Endothelial cell of umbilical vein (primary cell): Measurements from ENCODE around the gene PITX2. TPM values are rescaled to one million over a fixed set of nuclear protein-coding genes. Genes with fewer than 3 reads are reported as not detected.

Experiments
- BruUV-seq: library from RNA; stranded (reverse); fragments of 400-500 nt; replicated peaks from 2 replicates; lab custom pipeline; 2021; lab: Mats Ljungman, UMichigan
- CTCF ChIA-PET: fragments of 300-600, 350-600 bp; sonication (Branson Sonifier 250); formaldehyde crosslinking; loops from one replicate; lab custom pipeline; 2021; ENCODE audit warnings: antibody characterized with exemption, inconsistent platforms; lab: Charles Lee
- POLR2A ChIA-PET: fragments of 300-600, 350-600 bp; sonication (Branson Sonifier 250); formaldehyde crosslinking; loops from one replicate; lab custom pipeline; 2021; ENCODE audit warnings: antibody characterized with exemption, inconsistent platforms; lab: Charles Lee
- DNase-seq: peaks from one replicate; pipeline ENCODE4 v3.0.0-alpha.2; 2011; ENCODE audit warnings: low read depth, low spot score
- FAIRE-seq: peaks from 2 replicates; lab custom pipeline; 2011; peaks lifted over from hg19 to GRCh38; lab: Jason Lieb, UNC
- H2AFZ ChIP-seq: 2 replicates; pipeline ENCODE4 v1.6.0; 2012; ENCODE audit warnings: low read depth, low read length, control low read depth, inconsistent platforms
- H3K27ac ChIP-seq: 2 replicates; pipeline ENCODE4 v1.5.1; 2011; ENCODE audit warnings: low read depth, mild to moderate bottlenecking, control low read depth, low read length, moderate library complexity; ENCODE audit not compliant: insufficient read depth
- H3K27me3 ChIP-seq, 2 experiments: 2 replicates each; pipeline versions ENCODE4 v1.6.0 to v1.6.1; 2011; ENCODE audit warnings: low read length in 2 of 2, mixed read lengths in 1 of 2; ENCODE audit not compliant: control insufficient read depth in 2 of 2, insufficient read depth in 2 of 2
- H3K36me3 ChIP-seq, 2 experiments: 2 replicates in 1 of 2; 3 replicates in 1 of 2; pipeline ENCODE4 v1.5.1; 2011; ENCODE audit warnings: low read length in 2 of 2, mild to moderate bottlenecking in 1 of 2, moderate library complexity in 1 of 2; ENCODE audit not compliant: control insufficient read depth in 2 of 2, insufficient read depth in 2 of 2; ENCODE audit errors: extremely low read depth in 1 of 2
- H3K4me1 ChIP-seq: 3 replicates; pipeline ENCODE4 v1.5.1; 2011; ENCODE audit warnings: mild to moderate bottlenecking, low read length; ENCODE audit not compliant: control insufficient read depth, insufficient read depth; ENCODE audit errors: extremely low read depth
- H3K4me2 ChIP-seq: 2 replicates; pipeline ENCODE4 v1.6.1; 2011; ENCODE audit warnings: low read length, control low read depth, mixed read lengths; ENCODE audit not compliant: insufficient read depth
- H3K4me3 ChIP-seq, 3 experiments: fragments of 200-600 bp in 1 of 3; sonication (generic), shearing (Covaris generic) in 1 of 3; replicated peaks in 1 of 3; 2 replicates each; pipeline ENCODE4 v1.5.1; 2011 to 2016; ENCODE audit warnings: control low read depth in 3 of 3, low read length in 3 of 3, mild to moderate bottlenecking in 2 of 3, inconsistent platforms in 1 of 3, low read depth in 1 of 3, moderate library complexity in 1 of 3; ENCODE audit not compliant: insufficient read depth in 1 of 3
- H3K79me2 ChIP-seq: 2 replicates; pipeline ENCODE4 v1.6.0; 2012; ENCODE audit warnings: low read length, inconsistent platforms; ENCODE audit not compliant: control insufficient read depth, insufficient read depth
- H3K9ac ChIP-seq: replicated peaks from 2 replicates; pipeline ENCODE3; 2011; ENCODE audit warnings: low read length, control low read depth; ENCODE audit not compliant: insufficient read depth; ENCODE audit errors: extremely low read depth
- H3K9me1 ChIP-seq: replicated peaks from 3 replicates; pipeline ENCODE4 v1.6.0; 2011; ENCODE audit warnings: mild to moderate bottlenecking, low read length; ENCODE audit not compliant: control insufficient read depth, insufficient read depth; ENCODE audit errors: extremely low read depth
- H3K9me3 ChIP-seq: replicated peaks from 2 replicates; pipeline ENCODE4 v1.5.1; 2012; ENCODE audit warnings: low read length, inconsistent platforms; ENCODE audit not compliant: control insufficient read depth, insufficient read depth
- H4K20me1 ChIP-seq: replicated peaks from 2 replicates; pipeline ENCODE3; 2011; ENCODE audit warnings: mild to moderate bottlenecking, low read length; ENCODE audit not compliant: control insufficient read depth, insufficient read depth; ENCODE audit errors: extremely low read depth
- EZH2 ChIP-seq: IDR thresholded peaks from 2 replicates; pipeline ENCODE4 v1.6.1; 2012; ENCODE audit warnings: borderline replicate concordance, low read depth, mild to moderate bottlenecking, moderate library complexity, low read length, inconsistent platforms; ENCODE audit not compliant: severe bottlenecking
- FOS ChIP-seq: IDR thresholded peaks from 2 replicates; pipeline ENCODE4 v1.6.1; 2011; ENCODE audit warnings: mild to moderate bottlenecking, low read length, moderate library complexity, borderline replicate concordance; ENCODE audit not compliant: insufficient read depth
- POLR2A ChIP-seq: IDR thresholded peaks from 2 replicates; pipeline ENCODE4 v1.6.1; 2012; ENCODE audit warnings: low read depth, mild to moderate bottlenecking, control low read depth, low read length
- dilution Hi-C: fragments of 300-500 bp; cut with MboI; formaldehyde crosslinking; loops from one replicate; pipeline ENCODE4 v1.15.0; 2019; ENCODE audit warnings: low sequenced_read_pairs; ENCODE audit not compliant: extremely low pct_ligation_motif_present
- intact Hi-C: fragments of 100-400 bp; cut with micrococcal nuclease; formaldehyde crosslinking; loops from one replicate; pipeline ENCODE4 v1.10.0; 2022
- polyA plus RNA-seq, 4 experiments: library from polyadenylated mRNA; depleted of rRNA in 3 of 4; stranded (reverse) in 3 of 4; unstranded in 1 of 4; fragments of >200 nt; gene quantifications; 2 replicates each; pipeline versions ENCODE4 v1.2.1 to v1.2.3, GENCODE V29; 2011 to 2012; ENCODE audit warnings: missing spikeins in 1 of 4
- total RNA-seq: library from RNA; stranded (reverse); gene quantifications from 2 replicates; pipeline ENCODE4 v1.2.3, GENCODE V29; 2021

Gene PITX2
- total and polyA plus RNA-seq, 2 donors (not counting 3 experiments of a cell fraction or from before 2014, with no cell fraction given), result 0.04 to 0.31 TPM

GRCh38 chr4:110629214-110629754 is 6.4 kb upstream of the PITX2 start:
- peaks cover 92 to 93% of the 10 kb centered on the region in 2 experiments for H3K27me3 ChIP-seq
- no peaks in the 10 kb centered on the region for H3K9me3 ChIP-seq
- H3K27ac ChIP-seq, result no peak overlapping the region
- H3K9ac ChIP-seq, result no peak overlapping the region
- no peaks in the 10 kb centered on the region for H3K36me3 ChIP-seq
- intact Hi-C loops, result no loop called here
- H3K9me1 ChIP-seq, result no peaks in the 10 kb centered on the region
- TF ChIP-seq EZH2 (peak; percentile 49), POLR2A (no peak), FOS (no peak)
- ChIA-PET CTCF (interaction anchor here (1.6 kb wide), 1 partner anchor 19 kb away, joined by 5 read pairs; no protein-coding TSS in a partner anchor), POLR2A (no interaction called here)
- H3K4me3 ChIP-seq, result no peak overlapping the region
- no peaks in the 10 kb centered on the region for H3K4me1 ChIP-seq
- H4K20me1 ChIP-seq, result no peaks in the 10 kb centered on the region
- no peak for FAIRE-seq
- BruUV-seq, result no TSS peak
- no peak overlapping the region for H3K4me2 ChIP-seq
- H3K79me2 ChIP-seq, result no peaks in the 10 kb centered on the region
- dilution Hi-C loops, result no loop called here
- H2AFZ ChIP-seq, result no peak overlapping the region
- DNase-seq, result no peak

- POLR2A ChIA-PET, result no interaction called here
- no peak overlapping the region for H3K4me2 ChIP-seq
- CTCF ChIA-PET, result interaction anchor here (1.1 to 1.6 kb wide), 2 partner anchors 18 to 1003 kb away, joined by 3 to 5 read pairs; no protein-coding TSS in a partner anchor
- no peaks in the 10 kb centered on the region for H3K4me1 ChIP-seq
- H3K4me3 ChIP-seq, result no peak overlapping the region
- FAIRE-seq (no peak), DNase-seq (no peak)
- no TSS peak for BruUV-seq
- intact Hi-C loops (no loop called here), dilution Hi-C loops (no loop called here)
- no peaks in the 10 kb centered on the region for H4K20me1 ChIP-seq
- no peaks in the 10 kb centered on the region for H3K9me1 ChIP-seq
- TF ChIP-seq FOS, result no peak
- TF ChIP-seq EZH2, result peak; percentile 89
- H3K27me3 ChIP-seq, result peaks cover 92 to 93% of the 10 kb centered on the region in 2 experiments
- no peak overlapping the region for H2AFZ ChIP-seq
- H3K36me3 ChIP-seq, result no peaks in the 10 kb centered on the region
- no peaks in the 10 kb centered on the region for H3K9me3 ChIP-seq
- H3K9ac ChIP-seq, result no peak overlapping the region
- no peaks in the 10 kb centered on the region for H3K79me2 ChIP-seq
- no peak overlapping the region for H3K27ac ChIP-seq
Measured at GRCh38 chr4:110628663-110629213, 5.9 kb upstream of the PITX2 start.
